ENCODE results near the gene PTGER1.

The PTGER1 gene

GRCh38 chr19:14441041-14441938 lies 33.9 kb downstream of the PTGER1 start:
- no peak for DNase-seq (ENCODE audit: low spot score)

GRCh38 chr19:14440049-14440448 lies 35.1 kb downstream of the PTGER1 start:
- DNase-seq (ENCODE audit: low spot score) = no peak

GRCh38 chr19:14439014-14439413 lies 36.1 kb downstream of the PTGER1 start:
- no peak for DNase-seq (ENCODE audit: low spot score)

GRCh38 chr19:14437578-14438140 lies 37.5 kb downstream of the PTGER1 start:
- no peak for DNase-seq (ENCODE audit: low spot score)

GRCh38 chr19:14435320-14436050 lies 39.7 kb downstream of the PTGER1 start:
- no peak for DNase-seq (ENCODE audit: low spot score)

GRCh38 chr19:14434543-14435319 lies 40.4 kb downstream of the PTGER1 start:
- DNase-seq (ENCODE audit: low spot score) = no peak

- DNase-seq (ENCODE audit: low spot score) = no peak
These were observed 41.3 kb downstream of the PTGER1 start for GRCh38 chr19:14433554-14434501.

GRCh38 chr19:14432791-14433553 lies 42.2 kb downstream of the PTGER1 start, which contains the start of gene PKN1:
TSS of gene PKN1 (plus strand) at chr19:14433306. CDS start at chr19:14433522, 216 bp downstream.
- peak; percentile 52 for DNase-seq (ENCODE audit: low spot score)

- no peak for DNase-seq (ENCODE audit: low spot score)
These were observed 44.4 kb downstream of the PTGER1 start for GRCh38 chr19:14430712-14431111.

GRCh38 chr19:14428882-14429416 lies 46.2 kb downstream of the PTGER1 start:
- no peak for DNase-seq (ENCODE audit: low spot score)

GRCh38 chr19:14427461-14427860 lies 47.7 kb downstream of the PTGER1 start:
- DNase-seq (ENCODE audit: low spot score) = no peak

- no peak for DNase-seq (ENCODE audit: low spot score)
These were observed 49.4 kb downstream of the PTGER1 start for GRCh38 chr19:14425696-14426138.

Data from putamen (tissue), 1 donor.